Gastroesophageal sphincter (tissue), 3 donors: ENCODE results near the gene ZNF12.

Experiments
- CTCF ChIP-seq, 4 experiments: fragments of 200-600 bp in 2 of 4; fragments of 450-650 bp in 2 of 4; sonication (generic) in 1 of 4; IDR thresholded peaks; one replicate each; pipeline ENCODE4 v1.5.1; 2017 to 2019; ENCODE audit warnings: antibody characterized with exemption in 4 of 4, mild to moderate bottlenecking in 2 of 4, moderate library complexity in 2 of 4
- POLR2A ChIP-seq, 2 donors: fragments of 450-650 bp; IDR thresholded peaks; one replicate each; pipeline ENCODE4 v1.6.1; 2017; ENCODE audit warnings: antibody characterized with exemption in 2 of 2, mild to moderate bottlenecking in 2 of 2, moderate library complexity in 1 of 2
- POLR2AphosphoS5 ChIP-seq: sonication (generic); formaldehyde crosslinking; IDR thresholded peaks from one replicate; pipeline ENCODE4 v1.6.1; 2017; ENCODE audit warnings: antibody characterized with exemption

- TF ChIP-seq POLR2A (IDR thresholded peaks at IDR 0.05), result no peak
- no peak for TF ChIP-seq POLR2AphosphoS5
- no peak for TF ChIP-seq CTCF (IDR thresholded peaks at IDR 0.05)
These were observed 56.2 kb downstream of the ZNF12 start for GRCh38 chr7:6650521-6651011.
